Lung (tissue), 12 donors: ENCODE results near the gene STRADB. TPM values are rescaled to one million over a fixed set of nuclear protein-coding genes. Genes with fewer than 3 reads are reported as not detected.
A peak's percentile ranks its signal among the peaks of the same experiment; 100 is the strongest.
"Not testable (repeated sequence)": the region's sequence is repeated elsewhere in the genome, so short reads cannot be mapped to it uniquely, and the experiment has no call there.

Experiments
- ATAC-seq: fragments of 200-7000 bp; cut with Tn5 transposase; one replicate; pipeline ENCODE4 v1.9.1; 2020; ENCODE audit warnings: moderate number of reproducible peaks; ENCODE audit not compliant: insufficient read depth, low FRiP score
- DNase-seq, 3 donors: peaks; one replicate each; pipeline ENCODE4 v3.0.0-alpha.2; 2013 to 2017
- H3K27ac ChIP-seq, 2 donors: one replicate each; pipeline ENCODE4 v1.5.1; 2013; ENCODE audit warnings: mild to moderate bottlenecking in 2 of 2, moderate library complexity in 2 of 2, control low read depth in 1 of 2, inconsistent platforms in 1 of 2, low read depth in 1 of 2, low read length in 1 of 2
- H3K27me3 ChIP-seq, 3 donors: one replicate each; pipeline ENCODE4 v1.5.1; 2013; ENCODE audit warnings: low read length in 2 of 3; ENCODE audit not compliant: control insufficient read depth in 3 of 3, insufficient read depth in 3 of 3
- H3K36me3 ChIP-seq, 4 donors: one replicate each; pipeline ENCODE4 v1.5.1; 2013; ENCODE audit warnings: low read length in 4 of 4, mild to moderate bottlenecking in 1 of 4, moderate library complexity in 1 of 4; ENCODE audit not compliant: control insufficient read depth in 4 of 4, insufficient read depth in 4 of 4
- H3K4me1 ChIP-seq, 5 donors: one replicate each; pipeline ENCODE4 v1.5.1; 2013; ENCODE audit warnings: low read length in 5 of 5, mild to moderate bottlenecking in 2 of 5, moderate library complexity in 1 of 5; ENCODE audit not compliant: control insufficient read depth in 5 of 5, insufficient read depth in 5 of 5
- H3K4me3 ChIP-seq: one replicate; pipeline ENCODE4 v1.5.1; 2013; ENCODE audit warnings: mild to moderate bottlenecking, control low read depth, moderate library complexity
- H3K9ac ChIP-seq, 2 donors: one replicate each; pipeline ENCODE4 v1.5.1; 2013; ENCODE audit warnings: low read length in 2 of 2, control low read depth in 1 of 2; ENCODE audit not compliant: insufficient read depth in 1 of 2
- H3K9me3 ChIP-seq, 4 donors: one replicate each; pipeline ENCODE4 v1.5.1; 2013; ENCODE audit warnings: low read length in 3 of 4, mild to moderate bottlenecking in 1 of 4, moderate library complexity in 1 of 4; ENCODE audit not compliant: control insufficient read depth in 4 of 4, insufficient read depth in 3 of 4
- WGBS, 2 donors: extraction: QIAGEN DNeasy Blood & Tissue Kit; methylation state at CpG; one replicate each; pipeline ENCODE4 v1.1.7; 2013; 5-methylcytosine and 5-hydroxymethylcytosine counted together
- polyA plus RNA-seq, 2 donors: library from polyadenylated mRNA; stranded (reverse); fragments of 200-250 nt; gene quantifications; one replicate each; pipeline ENCODE4 v1.2.1, GENCODE V29; 2013
- total RNA-seq, 2 donors: library from RNA; depleted of rRNA in 1 of 2; stranded (reverse); fragments of >200 nt in 1 of 2; gene quantifications; one replicate each; pipeline ENCODE4 v1.2.1, GENCODE V29; 2014 to 2021
- TF ChIP-seq, protein P1 (sequence below): IDR thresholded peaks from 2 replicates; pipeline ENCODE4 v1.5.1; 2012; ENCODE audit warnings: mild to moderate bottlenecking; ENCODE audit errors: control extremely low read depth, extremely low read depth
- donor health status: control.
- donor health status: control.
- donor health status: Bipolar disorder and iron deficiency.
- donor health status: healthy.
- donor health status: DM: yes; HTN: yes; CAD: no.

STRADB gene
- total and polyA plus RNA-seq, 4 donors: 10.3 to 58.6 (median 16.8) TPM

GRCh38 chr2:201420442-201421113 is 31.0 kb upstream of the STRADB start:
- Histone ChIP-seq H3K9ac (no peak overlapping the region), H3K4me3 (no peak overlapping the region), H3K36me3 (peaks cover 2 to 8% (median 4%) of the 10 kb centered on the region in 4 donors), H3K27ac (peak overlapping the region in 1 of 2 donors; percentile 45), H3K27me3 (no peaks in the 10 kb centered on the region), H3K9me3 (no peaks in the 10 kb centered on the region), H3K4me1 (peaks cover 0 to 23% (median 0%) of the 10 kb centered on the region in 5 donors)
- TF ChIP-seq, protein P1, sequence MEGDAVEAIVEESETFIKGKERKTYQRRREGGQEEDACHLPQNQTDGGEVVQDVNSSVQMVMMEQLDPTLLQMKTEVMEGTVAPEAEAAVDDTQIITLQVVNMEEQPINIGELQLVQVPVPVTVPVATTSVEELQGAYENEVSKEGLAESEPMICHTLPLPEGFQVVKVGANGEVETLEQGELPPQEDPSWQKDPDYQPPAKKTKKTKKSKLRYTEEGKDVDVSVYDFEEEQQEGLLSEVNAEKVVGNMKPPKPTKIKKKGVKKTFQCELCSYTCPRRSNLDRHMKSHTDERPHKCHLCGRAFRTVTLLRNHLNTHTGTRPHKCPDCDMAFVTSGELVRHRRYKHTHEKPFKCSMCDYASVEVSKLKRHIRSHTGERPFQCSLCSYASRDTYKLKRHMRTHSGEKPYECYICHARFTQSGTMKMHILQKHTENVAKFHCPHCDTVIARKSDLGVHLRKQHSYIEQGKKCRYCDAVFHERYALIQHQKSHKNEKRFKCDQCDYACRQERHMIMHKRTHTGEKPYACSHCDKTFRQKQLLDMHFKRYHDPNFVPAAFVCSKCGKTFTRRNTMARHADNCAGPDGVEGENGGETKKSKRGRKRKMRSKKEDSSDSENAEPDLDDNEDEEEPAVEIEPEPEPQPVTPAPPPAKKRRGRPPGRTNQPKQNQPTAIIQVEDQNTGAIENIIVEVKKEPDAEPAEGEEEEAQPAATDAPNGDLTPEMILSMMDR: no peak
- 68 to 77% methylated on average over 3 of the region's 3 CpGs for WGBS, 2 donors
- no peak for DNase-seq
- ATAC-seq: no peak

- Histone ChIP-seq H3K4me1 (peaks cover 0 to 17% (median 0%) of the 10 kb centered on the region in 5 donors), H3K27me3 (no peaks in the 10 kb centered on the region), H3K9me3 (no peaks in the 10 kb centered on the region), H3K4me3 (no peak overlapping the region), H3K36me3 (peaks cover 0 to 2% (median under 1%) of the 10 kb centered on the region in 4 donors), H3K27ac (no peak overlapping the region), H3K9ac (no peak overlapping the region)
- DNase-seq: no peak
- ATAC-seq: no peak
- WGBS, 2 donors: 93 to 98% methylated on average over 9 of the region's 9 CpGs
- TF ChIP-seq, protein P1: no peak
Observed at GRCh38 chr2:201425952-201426351, 25.6 kb upstream of the STRADB start.

- ATAC-seq, H3K4me3 ChIP-seq, H3K27me3 ChIP-seq, H3K9me3 ChIP-seq, H3K27ac ChIP-seq, H3K9ac ChIP-seq, H3K36me3 ChIP-seq, DNase-seq: not testable (repeated sequence)
- peaks cover 3 to 27% (median 16%) of the 10 kb centered on the region in 5 donors for H3K4me1 ChIP-seq
Observed at GRCh38 chr2:201428366-201428765, 23.2 kb upstream of the STRADB start.

GRCh38 chr2:201429835-201430234 is 21.7 kb upstream of the STRADB start:
- H3K36me3 ChIP-seq, H3K9me3 ChIP-seq: not testable (repeated sequence)
- peaks cover 5 to 23% (median 20%) of the 10 kb centered on the region in 5 donors for H3K4me1 ChIP-seq

GRCh38 chr2:201430322-201430721 is 21.2 kb upstream of the STRADB start:
- not testable (repeated sequence) for H3K27me3 ChIP-seq, H3K4me3 ChIP-seq, DNase-seq, ATAC-seq, H3K36me3 ChIP-seq, H3K27ac ChIP-seq, H3K9me3 ChIP-seq, H3K9ac ChIP-seq
- 94 to 97% methylated on average over 12 of the region's 12 CpGs for whole genome bisulfite sequencing, 2 donors
- peaks cover 6 to 22% (median 20%) of the 10 kb centered on the region in 5 donors for H3K4me1 ChIP-seq

More at GRCh38 chr2:201429835-201430234, 21.7 kb upstream of the STRADB start:
- WGBS, 2 donors: 84 to 92% methylated on average over 6 of the region's 6 CpGs
- not testable (repeated sequence) for H3K27me3 ChIP-seq, H3K9ac ChIP-seq, ATAC-seq, H3K27ac ChIP-seq, DNase-seq, H3K4me3 ChIP-seq
